Measurements from ENCODE around the gene SEC14L2. TPM values are rescaled to one million over a fixed set of nuclear protein-coding genes. Genes with fewer than 3 reads are reported as not detected.

Gene SEC14L2
- total RNA-seq, 2 experiments from 2014 or later, result 5.6 to 7.4 TPM

GRCh38 chr22:30361916-30362650 is 34.7 kb upstream of the SEC14L2 start:
- CTCF ChIA-PET, result interaction anchor here (1.0 to 2.0 kb wide), 2 partner anchors 25 to 74 kb away, joined by 3 to 7 read pairs; partner anchors contain the start of gene RNF215
- POLR2A ChIA-PET, result no interaction called here
- Mint-ChIP-seq H3K27ac (no peak overlapping the region), H3K4me1 (peaks cover 8% of the 10 kb centered on the region), H3K36me3 (ENCODE audit: low read depth) (peaks cover 2% of the 10 kb centered on the region), H3K27me3 (no peaks in the 10 kb centered on the region), H3K9me3 (no peaks in the 10 kb centered on the region), H3K4me3 (no peak overlapping the region)
- DNase-seq, result no peak

GRCh38 chr22:30362651-30363281 is 34.1 kb upstream of the SEC14L2 start:
- CTCF ChIA-PET, result interaction anchor here (1.0 to 2.1 kb wide), 3 partner anchors 25 to 75 kb away, joined by 3 to 10 read pairs (median 7); partner anchors contain the start of gene RNF215
- H3K27ac Mint-ChIP-seq, result no peak overlapping the region
- H3K9me3 Mint-ChIP-seq, result no peaks in the 10 kb centered on the region
- DNase-seq, result no peak
- peaks cover 4% of the 10 kb centered on the region for H3K4me1 Mint-ChIP-seq
- POLR2A ChIA-PET, result no interaction called here
- peaks cover 2% of the 10 kb centered on the region for H3K36me3 Mint-ChIP-seq (ENCODE audit: low read depth)
- H3K27me3 Mint-ChIP-seq, result no peaks in the 10 kb centered on the region
- no peak overlapping the region for H3K4me3 Mint-ChIP-seq

- Mint-ChIP-seq H3K27ac (no peak overlapping the region), H3K36me3 (ENCODE audit: low read depth) (peaks cover 2% of the 10 kb centered on the region), H3K9me3 (no peaks in the 10 kb centered on the region), H3K4me1 (no peaks in the 10 kb centered on the region), H3K27me3 (no peaks in the 10 kb centered on the region), H3K4me3 (no peak overlapping the region)
- no peak for DNase-seq
- POLR2A ChIA-PET, result interaction anchor here (1.4 to 1.5 kb wide), 2 partner anchors 10 to 14 kb away, joined by 5 to 8 read pairs; partner anchors contain the start of genes CCDC157 and SF3A1
- CTCF ChIA-PET, result interaction anchor here (0.9 kb wide), 1 partner anchor 78 kb away, joined by 3 read pairs; no protein-coding TSS in a partner anchor
These were observed 30.9 kb upstream of the SEC14L2 start for GRCh38 chr22:30365891-30366290.

GRCh38 chr22:30368420-30368819 is 28.4 kb upstream of the SEC14L2 start:
- H3K9me3 Mint-ChIP-seq, result no peaks in the 10 kb centered on the region
- POLR2A ChIA-PET, result interaction anchor here (1.1 to 1.4 kb wide), 3 partner anchors 10 to 86 kb away, joined by 3 to 6 read pairs (median 3); partner anchors contain the start of genes CCDC157 and SF3A1
- no peaks in the 10 kb centered on the region for H3K36me3 Mint-ChIP-seq (ENCODE audit: low read depth)
- no peak for DNase-seq
- H3K4me1 Mint-ChIP-seq, result no peaks in the 10 kb centered on the region
- H3K4me3 Mint-ChIP-seq, result no peak overlapping the region
- no peaks in the 10 kb centered on the region for H3K27me3 Mint-ChIP-seq
- H3K27ac Mint-ChIP-seq, result no peak overlapping the region
- CTCF ChIA-PET, result interaction anchor here (0.9 to 2.1 kb wide), 4 partner anchors 17 to 117 kb away, joined by 3 to 13 read pairs (median 4); no protein-coding TSS in a partner anchor

- POLR2A ChIA-PET, result no interaction called here
- CTCF ChIA-PET, result no interaction called here
- H3K4me1 Mint-ChIP-seq, result no peaks in the 10 kb centered on the region
- DNase-seq, result no peak
- no peaks in the 10 kb centered on the region for H3K36me3 Mint-ChIP-seq (ENCODE audit: low read depth)
- no peaks in the 10 kb centered on the region for H3K9me3 Mint-ChIP-seq
- H3K27me3 Mint-ChIP-seq, result no peaks in the 10 kb centered on the region
- H3K4me3 Mint-ChIP-seq, result no peak overlapping the region
- H3K27ac Mint-ChIP-seq, result no peak overlapping the region
These were observed 26.1 kb upstream of the SEC14L2 start for GRCh38 chr22:30370641-30371230.

GRCh38 chr22:30371321-30371720 is 25.5 kb upstream of the SEC14L2 start:
- DNase-seq, result no peak
- Mint-ChIP-seq H3K27ac (no peak overlapping the region), H3K9me3 (no peaks in the 10 kb centered on the region), H3K4me3 (no peak overlapping the region), H3K4me1 (no peaks in the 10 kb centered on the region), H3K27me3 (no peaks in the 10 kb centered on the region), H3K36me3 (ENCODE audit: low read depth) (no peaks in the 10 kb centered on the region)
- ChIA-PET CTCF (no interaction called here), POLR2A (no interaction called here)

- no peaks in the 10 kb centered on the region for H3K4me1 Mint-ChIP-seq
- CTCF ChIA-PET, result interaction anchor here (0.6 kb wide), 1 partner anchor 117 kb away, joined by 4 read pairs; no protein-coding TSS in a partner anchor
- H3K4me3 Mint-ChIP-seq, result no peak overlapping the region
- H3K36me3 Mint-ChIP-seq (ENCODE audit: low read depth), result no peaks in the 10 kb centered on the region
- no peak for DNase-seq
- no peaks in the 10 kb centered on the region for H3K9me3 Mint-ChIP-seq
- H3K27ac Mint-ChIP-seq, result no peak overlapping the region
- POLR2A ChIA-PET, result no interaction called here
- no peaks in the 10 kb centered on the region for H3K27me3 Mint-ChIP-seq
These were observed 24.8 kb upstream of the SEC14L2 start for GRCh38 chr22:30371981-30372380.

GRCh38 chr22:30372915-30373314 is 23.9 kb upstream of the SEC14L2 start:
- Mint-ChIP-seq H3K27me3 (no peaks in the 10 kb centered on the region), H3K9me3 (no peaks in the 10 kb centered on the region), H3K36me3 (ENCODE audit: low read depth) (no peaks in the 10 kb centered on the region), H3K4me3 (no peak overlapping the region), H3K4me1 (no peaks in the 10 kb centered on the region), H3K27ac (no peak overlapping the region)
- ChIA-PET CTCF (interaction anchor here (0.9 kb wide), 1 partner anchor 14 kb away, joined by 4 read pairs; the partner anchor contains the start of gene RNF215), POLR2A (interaction anchor here (0.7 kb wide), 1 partner anchor 16 kb away, joined by 3 read pairs; the partner anchor contains the start of genes CCDC157 and SF3A1)
- DNase-seq, result no peak

GRCh38 chr22:30373331-30374325 is 23.2 kb upstream of the SEC14L2 start:
- Mint-ChIP-seq H3K36me3 (ENCODE audit: low read depth) (no peaks in the 10 kb centered on the region), H3K4me1 (no peaks in the 10 kb centered on the region), H3K27me3 (no peaks in the 10 kb centered on the region), H3K9me3 (no peaks in the 10 kb centered on the region), H3K4me3 (no peak overlapping the region), H3K27ac (no peak overlapping the region)
- ChIA-PET POLR2A (interaction anchor here (0.7 to 1.5 kb wide), 1 partner anchor 17 kb away, joined by 3 to 5 read pairs; the partner anchor contains the start of genes CCDC157 and SF3A1), CTCF (interaction anchor here (0.9 to 1.1 kb wide), 2 partner anchors 14 to 86 kb away, joined by 4 to 6 read pairs; partner anchors contain the start of gene RNF215)
- DNase-seq, result no peak

GRCh38 chr22:30375312-30375849 is 21.4 kb upstream of the SEC14L2 start:
- no peaks in the 10 kb centered on the region for H3K27me3 Mint-ChIP-seq
- H3K4me1 Mint-ChIP-seq, result no peaks in the 10 kb centered on the region
- CTCF ChIA-PET, result interaction anchor here (0.7 to 1.1 kb wide), 2 partner anchors 88 to 1077 kb away, joined by 3 to 6 read pairs; no protein-coding TSS in a partner anchor
- H3K9me3 Mint-ChIP-seq, result no peaks in the 10 kb centered on the region
- no peak overlapping the region for H3K27ac Mint-ChIP-seq
- POLR2A ChIA-PET, result no interaction called here
- no peak overlapping the region for H3K4me3 Mint-ChIP-seq
- DNase-seq, result no peak
- no peaks in the 10 kb centered on the region for H3K36me3 Mint-ChIP-seq (ENCODE audit: low read depth)

- CTCF ChIA-PET, result interaction anchor here (0.5 to 1.3 kb wide), 2 partner anchors 92 to 288 kb away, joined by 3 read pairs; no protein-coding TSS in a partner anchor
- POLR2A ChIA-PET, result interaction anchor here (1.0 kb wide), 1 partner anchor 14 kb away, joined by 5 read pairs; no protein-coding TSS in a partner anchor
- Mint-ChIP-seq H3K36me3 (ENCODE audit: low read depth) (no peaks in the 10 kb centered on the region), H3K27ac (no peak overlapping the region), H3K27me3 (no peaks in the 10 kb centered on the region), H3K9me3 (no peaks in the 10 kb centered on the region), H3K4me1 (no peaks in the 10 kb centered on the region), H3K4me3 (no peak overlapping the region)
- no peak for DNase-seq
These were observed 16.8 kb upstream of the SEC14L2 start for GRCh38 chr22:30380011-30380410.
